Neural progenitor cell (in vitro differentiated cells): Measurements from ENCODE around the gene MYL11. TPM values are rescaled to one million over a fixed set of nuclear protein-coding genes. Genes with fewer than 3 reads are reported as not detected.
A peak's percentile ranks its signal among the peaks of the same experiment; 100 is the strongest.

Experiments
- DNase-seq: peaks from one replicate; pipeline ENCODE4 v3.0.0-alpha.2; 2016; ENCODE audit warnings: low spot score
- H2AFZ ChIP-seq: fragments of 200-600 bp; sonication (generic); replicated peaks from 2 replicates; pipeline ENCODE4 v1.6.1; 2016; ENCODE audit warnings: antibody characterized with exemption
- H3F3A ChIP-seq: fragments of 200-600 bp; sonication (generic); 2 replicates; pipeline ENCODE4 v1.6.1; 2016; ENCODE audit warnings: antibody characterized with exemption, low read depth
- H3K27ac ChIP-seq: fragments of 200-600 bp; sonication (generic); 2 replicates; pipeline ENCODE4 v1.5.1; 2016; ENCODE audit warnings: mild to moderate bottlenecking
- H3K27me3 ChIP-seq: fragments of 200-600 bp; sonication (generic); 2 replicates; pipeline ENCODE4 v1.6.1; 2016; ENCODE audit warnings: mild to moderate bottlenecking, moderate library complexity
- H3K36me3 ChIP-seq: fragments of 200-600 bp; sonication (generic); 2 replicates; pipeline ENCODE4 v1.5.1; 2016
- H3K4me1 ChIP-seq: fragments of 200-600 bp; sonication (generic); 2 replicates; pipeline ENCODE4 v1.6.1; 2016; ENCODE audit warnings: mixed run types
- H3K4me2 ChIP-seq: fragments of 200-600 bp; sonication (generic); 2 replicates; pipeline ENCODE4 v1.6.1; 2016
- H3K4me3 ChIP-seq: fragments of 200-600 bp; sonication (generic); 2 replicates; pipeline ENCODE4 v1.5.1; 2016
- H3K79me2 ChIP-seq: fragments of 200-600 bp; sonication (generic); 2 replicates; pipeline ENCODE4 v1.6.1; 2016; ENCODE audit warnings: low read depth
- H3K9ac ChIP-seq: fragments of 200-600 bp; sonication (generic); 2 replicates; pipeline ENCODE4 v1.6.1; 2016
- H3K9me3 ChIP-seq: fragments of 200-600 bp; sonication (generic); 2 replicates; pipeline ENCODE4 v1.5.1; 2016; ENCODE audit warnings: low read depth
- H4K20me1 ChIP-seq: fragments of 200-600 bp; sonication (generic); 2 replicates; pipeline ENCODE4 v1.6.1; 2016; ENCODE audit warnings: low read depth
- H3K27ac Mint-ChIP-seq: 3 replicates; pipeline ENCODE4 v1.8.0; 2021; ENCODE audit warnings: mixed read lengths
- H3K27me3 Mint-ChIP-seq: 2 replicates; pipeline ENCODE4 v1.8.0; 2022; ENCODE audit warnings: low read depth, mild to moderate bottlenecking, inconsistent platforms, moderate library complexity, mixed read lengths; ENCODE audit not compliant: insufficient read depth
- H3K36me3 Mint-ChIP-seq: 3 replicates; pipeline ENCODE4 v1.8.0; 2021; ENCODE audit warnings: mixed read lengths
- H3K4me1 Mint-ChIP-seq: 3 replicates; pipeline ENCODE4 v1.8.0; 2021; ENCODE audit warnings: mixed read lengths
- H3K4me3 Mint-ChIP-seq: 3 replicates; pipeline ENCODE4 v1.8.0; 2021; ENCODE audit warnings: mild to moderate bottlenecking, moderate library complexity, mixed read lengths
- H3K9me3 Mint-ChIP-seq: 3 replicates; pipeline ENCODE4 v1.8.0; 2020; ENCODE audit warnings: mixed read lengths
- CTCF ChIP-seq: fragments of 200-600 bp; sonication (generic); IDR thresholded peaks from 2 replicates; pipeline ENCODE4 v1.5.1; 2017; ENCODE audit warnings: antibody characterized with exemption, mild to moderate bottlenecking
- EZH2 ChIP-seq: fragments of 200-600 bp; sonication (generic); IDR thresholded peaks from 2 replicates; pipeline ENCODE4 v1.6.1; 2017; ENCODE audit warnings: antibody characterized with exemption, mild to moderate bottlenecking, moderate library complexity
- EZH2phosphoT487 ChIP-seq: fragments of 200-600 bp; sonication (generic); IDR thresholded peaks from 2 replicates; pipeline ENCODE4 v1.6.1; 2017; ENCODE audit warnings: antibody characterized with exemption
- total RNA-seq: library from RNA; depleted of rRNA; stranded (reverse); fragments of >200 nt; gene quantifications from 2 replicates; pipeline ENCODE4 v1.2.3, GENCODE V29; 2015; ENCODE audit warnings: low replicate concordance

MYL11 gene
- total RNA-seq, 1 donor from 2014 or later, result 4.1 TPM

- H3K4me1 Mint-ChIP-seq, result no peaks in the 10 kb centered on the region
- peaks cover 8% of the 10 kb centered on the region for H3K36me3 Mint-ChIP-seq
- Histone ChIP-seq H3K4me1 (no peaks in the 10 kb centered on the region), H3K79me2 (no peaks in the 10 kb centered on the region), H3K27me3 (no peaks in the 10 kb centered on the region), H2AFZ (no peak overlapping the region), H3K9ac (no peak overlapping the region), H3K4me3 (no peak overlapping the region), H3K4me2 (no peak overlapping the region), H3K9me3 (no peaks in the 10 kb centered on the region), H3K27ac (no peak overlapping the region), H4K20me1 (peaks cover 2% of the 10 kb centered on the region), H3K36me3 (no peaks in the 10 kb centered on the region), H3F3A (peaks cover 11% of the 10 kb centered on the region)
- TF ChIP-seq CTCF, result no peak
- no peak for TF ChIP-seq EZH2
- TF ChIP-seq EZH2phosphoT487, result no peak
- no peak for DNase-seq
- H3K27me3 Mint-ChIP-seq, result peaks cover 3% of the 10 kb centered on the region
- no peak overlapping the region for H3K4me3 Mint-ChIP-seq
- H3K27ac Mint-ChIP-seq, result no peak overlapping the region
- no peaks in the 10 kb centered on the region for H3K9me3 Mint-ChIP-seq
Measured at GRCh38 chr16:30346286-30346685, 28.3 kb upstream of the MYL11 start.

- Mint-ChIP-seq H3K4me3 (no peak overlapping the region), H3K27ac (peak overlapping the region; percentile 57), H3K27me3 (peaks cover 3% of the 10 kb centered on the region), H3K36me3 (peaks cover 15% of the 10 kb centered on the region), H3K9me3 (no peaks in the 10 kb centered on the region), H3K4me1 (no peaks in the 10 kb centered on the region)
- no peak overlapping the region for H3K4me3 ChIP-seq
- no peak for TF ChIP-seq EZH2phosphoT487
- no peak for TF ChIP-seq CTCF
- no peak for TF ChIP-seq EZH2
- H3K9ac ChIP-seq, result no peak overlapping the region
- DNase-seq, result no peak
- H3K4me1 ChIP-seq, result no peaks in the 10 kb centered on the region
- no peaks in the 10 kb centered on the region for H3K36me3 ChIP-seq
- H3K9me3 ChIP-seq, result no peaks in the 10 kb centered on the region
- no peak overlapping the region for H2AFZ ChIP-seq
- H3K27me3 ChIP-seq, result no peaks in the 10 kb centered on the region
- H3K27ac ChIP-seq, result no peak overlapping the region
- H4K20me1 ChIP-seq, result peaks cover 2% of the 10 kb centered on the region
- H3K79me2 ChIP-seq, result peaks cover 7% of the 10 kb centered on the region
- H3F3A ChIP-seq, result peaks cover 11% of the 10 kb centered on the region
- no peak overlapping the region for H3K4me2 ChIP-seq
Measured at GRCh38 chr16:30348113-30348512, 26.5 kb upstream of the MYL11 start.

GRCh38 chr16:30348929-30349328, 25.7 kb upstream of the MYL11 start:
- peaks cover 16% of the 10 kb centered on the region for H3K36me3 Mint-ChIP-seq
- H3K27me3 Mint-ChIP-seq, result peaks cover 3% of the 10 kb centered on the region
- no peak overlapping the region for H3K27ac Mint-ChIP-seq
- DNase-seq, result no peak
- Histone ChIP-seq H3K4me2 (no peak overlapping the region), H3K9ac (no peak overlapping the region), H3K9me3 (no peaks in the 10 kb centered on the region), H2AFZ (no peak overlapping the region), H3K79me2 (peaks cover 15% of the 10 kb centered on the region), H3K36me3 (no peaks in the 10 kb centered on the region), H3F3A (peaks cover 11% of the 10 kb centered on the region), H3K27ac (no peak overlapping the region), H4K20me1 (peaks cover 6% of the 10 kb centered on the region), H3K4me3 (no peak overlapping the region), H3K27me3 (no peaks in the 10 kb centered on the region), H3K4me1 (peaks cover 3% of the 10 kb centered on the region)
- no peaks in the 10 kb centered on the region for H3K9me3 Mint-ChIP-seq
- TF ChIP-seq CTCF (no peak), EZH2 (no peak), EZH2phosphoT487 (no peak)
- no peak overlapping the region for H3K4me3 Mint-ChIP-seq
- peaks cover 1% of the 10 kb centered on the region for H3K4me1 Mint-ChIP-seq
